ENCODE data around the gene IQSEC1. TPM values are rescaled to one million over a fixed set of nuclear protein-coding genes. Genes with fewer than 3 reads are reported as not detected.

IQSEC1 gene
- total and polyA plus RNA-seq, 10 of the 15 experiments (the other 5 are each of a cell fraction or from before 2014, with no cell fraction given): 0.92 to 55.2 (median 8.5) TPM

- WGBS (ENCODE audit: insufficient coverage, insufficient replicate concordance, low lambda C conversion rate, missing lambda C conversion rate): 94% methylated on average over 7 of the region's 7 CpGs
- Histone ChIP-seq H3K9ac (ENCODE audit: control insufficient read depth, insufficient read depth, low read length) (no peak overlapping the region), H3K4me3 (no peak overlapping the region), H3K9me3 (replicated peaks; ENCODE audit: control insufficient read depth, insufficient read depth, low read length) (no peaks in the 10 kb centered on the region), H3K27me3 (replicated peaks in 1 of 2; ENCODE audit: control insufficient read depth in 2 of 2, insufficient read depth in 2 of 2, low read length in 1 of 2) (no peaks in the 10 kb centered on the region), H3K36me3 (ENCODE audit: control insufficient read depth in 2 of 2, insufficient read depth in 2 of 2, low read length in 1 of 2) (peaks cover 26 to 36% of the 10 kb centered on the region in 2 experiments), H3K4me2 (ENCODE audit: control insufficient read depth, insufficient read depth) (no peak overlapping the region), H3K27ac (ENCODE audit: control insufficient read depth, insufficient read depth) (no peak overlapping the region), H3K79me2 (ENCODE audit: control insufficient read depth, insufficient read depth, low read length) (no peaks in the 10 kb centered on the region), H4K20me1 (ENCODE audit: control insufficient read depth, insufficient read depth) (no peaks in the 10 kb centered on the region), H2AFZ (ENCODE audit: control insufficient read depth, low read depth, low read length) (no peak overlapping the region), H3K4me1 (ENCODE audit: control insufficient read depth, insufficient read depth, low read length) (peaks cover 9% of the 10 kb centered on the region)
- intact Hi-C loops (cut with micrococcal nuclease; ENCODE audit: unreplicated experiment): no loop called here
- BruUV-seq (replicated peaks): no TSS peak
- SMC1A ChIA-PET (ENCODE audit: uncharacterized antibody, unreplicated experiment): no interaction called here
- ATAC-seq (no peak), DNase-seq (ENCODE audit: low read depth, low spot score) (no peak), FAIRE-seq (no peak)
- in situ Hi-C loops (cut with MboI): no loop called here
- POLR2A ChIA-PET: no interaction called here
- CTCF ChIA-PET: no interaction called here
- TF ChIP-seq EZH2 (IDR thresholded peaks at IDR 0.05; ENCODE audit: borderline replicate concordance, control insufficient read depth, low read depth, low read length): no peak
- TF ChIP-seq SIN3A (IDR thresholded peaks at IDR 0.05; ENCODE audit: low read depth, low read length): no peak
- no peak for TF ChIP-seq RB1 (IDR thresholded peaks at IDR 0.05; ENCODE audit: borderline replicate concordance)
- no peak for TF ChIP-seq SKIL (IDR thresholded peaks at IDR 0.05; ENCODE audit: low read depth, poor library complexity, severe bottlenecking)
- TF ChIP-seq SREBF2 (IDR thresholded peaks at IDR 0.05; ENCODE audit: low read length): no peak
- no peak for TF ChIP-seq SREBF1 (IDR thresholded peaks at IDR 0.05; ENCODE audit: low read length)
- no peak for TF ChIP-seq SP1 (IDR thresholded peaks at IDR 0.05; ENCODE audit: low read depth, low read length)
- TF ChIP-seq NFXL1 (IDR thresholded peaks at IDR 0.05; ENCODE audit: borderline replicate concordance): no peak
- TF ChIP-seq HDGF (IDR thresholded peaks at IDR 0.05): no peak
- TF ChIP-seq FOS (IDR thresholded peaks at IDR 0.05; ENCODE audit: borderline replicate concordance, extremely low read depth, insufficient read length): no peak
- TF ChIP-seq RELA (IDR thresholded peaks at IDR 0.05; ENCODE audit: borderline replicate concordance, partially characterized antibody): no peak
- TF ChIP-seq NBN (IDR thresholded peaks at IDR 0.05): no peak
- no peak for TF ChIP-seq BRCA1 (IDR thresholded peaks at IDR 0.05; ENCODE audit: low read depth, low read length)
- no peak for TF ChIP-seq MAX (IDR thresholded peaks at IDR 0.05; ENCODE audit: low read depth, low read length)
- RAD21 ChIA-PET (ENCODE audit: unreplicated experiment): no interaction called here
These were observed 159.1 kb downstream of the IQSEC1 start for GRCh38 chr3:12914088-12914487.

Data from GM12878 (cell line).